HG02798 (cell line): ENCODE measurements around the gene CAP1.
A peak's percentile ranks its signal among the peaks of the same experiment; 100 is the strongest.
"Not testable (repeated sequence)": the region's sequence is repeated elsewhere in the genome, so short reads cannot be mapped to it uniquely, and the experiment has no call there.

Source experiments
- ATAC-seq: cut with Tn5 transposase; IDR thresholded peaks from one replicate; pipeline ENCODE4 v1.9.1; 2021; ENCODE audit warnings: mild to moderate bottlenecking; ENCODE audit not compliant: unreplicated experiment, poor library complexity

Gene CAP1

GRCh38 chr1:40058097-40058452 is 17.5 kb downstream of the CAP1 start:
- ATAC-seq: no peak

- ATAC-seq: no peak
Observed at GRCh38 chr1:40058453-40059337, 18.2 kb downstream of the CAP1 start.

- ATAC-seq: no peak
Observed at GRCh38 chr1:40059338-40059959, 18.9 kb downstream of the CAP1 start.

GRCh38 chr1:40059960-40060750 is 19.6 kb downstream of the CAP1 start:
- no peak for ATAC-seq

GRCh38 chr1:40064797-40065499 is 24.4 kb downstream of the CAP1 start:
- ATAC-seq: peak; percentile 75

GRCh38 chr1:40067023-40067422 is 26.5 kb downstream of the CAP1 start:
- no peak for ATAC-seq

GRCh38 chr1:40067851-40068250 is 27.3 kb downstream of the CAP1 start:
- no peak for ATAC-seq

- no peak for ATAC-seq
Observed at GRCh38 chr1:40072142-40072541, 31.6 kb downstream of the CAP1 start.

- ATAC-seq: no peak
Observed at GRCh38 chr1:40073062-40073461, 32.5 kb downstream of the CAP1 start.

GRCh38 chr1:40075266-40075665 is 34.7 kb downstream of the CAP1 start:
- ATAC-seq: no peak

GRCh38 chr1:40076895-40077312 is 36.4 kb downstream of the CAP1 start:
- no peak for ATAC-seq

GRCh38 chr1:40078512-40079333 is 38.2 kb downstream of the CAP1 start:
- no peak for ATAC-seq

- no peak for ATAC-seq
Observed at GRCh38 chr1:40079774-40080400, 39.4 kb downstream of the CAP1 start.

GRCh38 chr1:40081871-40082270 is 41.3 kb downstream of the CAP1 start:
- no peak for ATAC-seq

GRCh38 chr1:40084750-40085149 is 44.2 kb downstream of the CAP1 start:
- not testable (repeated sequence) for ATAC-seq

- ATAC-seq: no peak
Observed at GRCh38 chr1:40090652-40091355, 50.3 kb downstream of the CAP1 start.

- ATAC-seq: no peak
Observed at GRCh38 chr1:40092241-40092640, 51.7 kb downstream of the CAP1 start.
